ENCODE data around the gene VAC14. TPM values are rescaled to one million over a fixed set of nuclear protein-coding genes. Genes with fewer than 3 reads are reported as not detected.

Gene VAC14
- total RNA-seq, 4 donors from 2014 or later = 43.4 to 69.4 (median 63.1) TPM

DNA sequence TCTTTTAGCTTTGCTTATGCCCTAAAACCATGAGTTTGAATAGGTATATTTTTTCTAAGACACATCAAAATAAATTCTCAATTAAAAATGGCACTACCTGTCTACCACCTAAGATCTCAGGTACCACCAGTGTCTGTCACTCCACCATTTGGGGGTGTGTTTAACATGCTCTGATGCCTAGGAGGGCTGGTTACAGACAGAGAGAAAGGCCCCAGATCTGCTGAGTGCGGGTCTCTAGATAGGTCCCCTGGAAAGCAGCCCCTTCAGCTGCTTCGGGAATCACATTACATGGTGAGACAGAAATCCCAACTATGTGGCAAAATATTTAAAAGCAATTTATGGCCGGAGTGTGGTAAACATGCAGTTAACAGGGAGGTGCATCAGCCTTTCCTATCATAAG lies 653 bp upstream of the VAC14 start:
- intact Hi-C loops (cut with DNase I) = no loop called here
- WGBS, 2 donors = 75 to 85% methylated on average over 3 of the region's 3 CpGs
- no peaks in the 10 kb centered on the region for H3K36me3 ChIP-seq

GRCh38 chr16:70800311-70800710 lies 647 bp downstream of the VAC14 start:
- Histone ChIP-seq H3K36me3 (no peaks in the 10 kb centered on the region), H3K9me3 (no peaks in the 10 kb centered on the region), H3K27ac (no peak overlapping the region), H3K27me3 (no peaks in the 10 kb centered on the region), H3K4me1 (peaks cover 18 to 27% of the 10 kb centered on the region in 2 donors), H3K4me3 (replicated peaks in 1 of 3) (peak overlapping the region; percentile 48 to 89 (median 73))
- TF ChIP-seq, protein P1, sequence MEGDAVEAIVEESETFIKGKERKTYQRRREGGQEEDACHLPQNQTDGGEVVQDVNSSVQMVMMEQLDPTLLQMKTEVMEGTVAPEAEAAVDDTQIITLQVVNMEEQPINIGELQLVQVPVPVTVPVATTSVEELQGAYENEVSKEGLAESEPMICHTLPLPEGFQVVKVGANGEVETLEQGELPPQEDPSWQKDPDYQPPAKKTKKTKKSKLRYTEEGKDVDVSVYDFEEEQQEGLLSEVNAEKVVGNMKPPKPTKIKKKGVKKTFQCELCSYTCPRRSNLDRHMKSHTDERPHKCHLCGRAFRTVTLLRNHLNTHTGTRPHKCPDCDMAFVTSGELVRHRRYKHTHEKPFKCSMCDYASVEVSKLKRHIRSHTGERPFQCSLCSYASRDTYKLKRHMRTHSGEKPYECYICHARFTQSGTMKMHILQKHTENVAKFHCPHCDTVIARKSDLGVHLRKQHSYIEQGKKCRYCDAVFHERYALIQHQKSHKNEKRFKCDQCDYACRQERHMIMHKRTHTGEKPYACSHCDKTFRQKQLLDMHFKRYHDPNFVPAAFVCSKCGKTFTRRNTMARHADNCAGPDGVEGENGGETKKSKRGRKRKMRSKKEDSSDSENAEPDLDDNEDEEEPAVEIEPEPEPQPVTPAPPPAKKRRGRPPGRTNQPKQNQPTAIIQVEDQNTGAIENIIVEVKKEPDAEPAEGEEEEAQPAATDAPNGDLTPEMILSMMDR (IDR thresholded peaks at IDR 0.05) = no peak
- TF ChIP-seq POLR2A (IDR thresholded peaks at IDR 0.05) = no peak
- intact Hi-C loops (cut with DNase I) = no loop called here
- 12 to 13% methylated on average over 7 of the region's 7 CpGs for WGBS, 2 donors
- no peak for DNase-seq

More for the DNA sequence above, 653 bp upstream of the VAC14 start:
- no peak overlapping the region for H3K27ac ChIP-seq
- H3K27me3 ChIP-seq = no peaks in the 10 kb centered on the region
- H3K4me1 ChIP-seq = peaks cover 12 to 15% of the 10 kb centered on the region in 2 donors
- H3K4me3 ChIP-seq (replicated peaks in 1 of 3) = peak overlapping the region in 1 of 3 donors; percentile 73
- no peak for DNase-seq
- no peaks in the 10 kb centered on the region for H3K9me3 ChIP-seq
- TF ChIP-seq, protein P1 (IDR thresholded peaks at IDR 0.05) = no peak
- TF ChIP-seq POLR2A (IDR thresholded peaks at IDR 0.05) = no peak

DNA sequence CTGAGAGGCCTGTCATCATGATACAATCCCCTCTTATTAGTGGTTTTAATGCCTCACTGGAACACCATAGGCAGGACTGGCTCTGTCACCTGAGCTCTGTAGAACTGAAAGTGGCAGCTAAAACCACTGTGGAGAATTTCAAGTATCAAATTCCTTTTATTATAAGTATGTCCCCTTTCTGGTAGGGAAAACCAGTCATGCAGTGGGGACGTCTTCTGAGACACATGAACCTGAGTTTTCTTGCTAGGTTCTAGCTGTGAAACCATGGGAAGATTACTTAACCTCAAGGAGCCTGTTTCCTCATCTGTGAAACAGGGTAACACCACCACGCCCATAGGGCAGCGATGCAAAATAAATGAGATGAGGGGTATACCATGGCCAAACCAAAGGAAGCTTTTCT lies 4.7 kb downstream of the VAC14 start:
- Histone ChIP-seq H3K27me3 (no peaks in the 10 kb centered on the region), H3K9me3 (no peaks in the 10 kb centered on the region), H3K36me3 (no peaks in the 10 kb centered on the region), H3K27ac (peak overlapping the region; percentile 67 to 90 (median 80)), H3K4me1 (peaks cover 18 to 32% of the 10 kb centered on the region in 2 donors), H3K4me3 (replicated peaks in 1 of 3) (no peak overlapping the region)
- intact Hi-C loops (cut with DNase I) = no loop called here
- peak in 1 of 2 donors; percentile 22 for TF ChIP-seq POLR2A (IDR thresholded peaks at IDR 0.05)
- TF ChIP-seq, protein P1 (IDR thresholded peaks at IDR 0.05) = no peak
- DNase-seq = peak; percentile 54 to 58
- WGBS, 2 donors = 65 to 67% methylated on average over 3 of the region's 3 CpGs

GRCh38 chr16:70795296-70795912 lies 5.6 kb downstream of the VAC14 start:
- DNase-seq = peak; percentile 35 to 60
- 85 to 86% methylated on average over 12 of the region's 12 CpGs for WGBS, 2 donors
- Histone ChIP-seq H3K27ac (peak overlapping the region; percentile 67 to 90 (median 80)), H3K36me3 (no peaks in the 10 kb centered on the region), H3K4me3 (replicated peaks in 1 of 3) (no peak overlapping the region), H3K4me1 (peaks cover 17 to 38% of the 10 kb centered on the region in 2 donors), H3K9me3 (no peaks in the 10 kb centered on the region), H3K27me3 (no peaks in the 10 kb centered on the region)
- no peak for TF ChIP-seq POLR2A (IDR thresholded peaks at IDR 0.05)
- TF ChIP-seq, protein P1 (IDR thresholded peaks at IDR 0.05) = no peak
- intact Hi-C loops (cut with DNase I) = no loop called here

- H3K36me3 ChIP-seq = no peaks in the 10 kb centered on the region
- H3K4me1 ChIP-seq = peaks cover 22 to 39% of the 10 kb centered on the region in 2 donors
- H3K27me3 ChIP-seq = no peaks in the 10 kb centered on the region
- H3K27ac ChIP-seq = no peak overlapping the region
- H3K4me3 ChIP-seq (replicated peaks in 1 of 3) = no peak overlapping the region
- no peaks in the 10 kb centered on the region for H3K9me3 ChIP-seq
- TF ChIP-seq, protein P1 (IDR thresholded peaks at IDR 0.05) = no peak
- no peak for TF ChIP-seq POLR2A (IDR thresholded peaks at IDR 0.05)
- intact Hi-C loops (cut with DNase I) = no loop called here
- no peak for DNase-seq
- 91 to 92% methylated on average over 8 of the region's 8 CpGs for WGBS, 2 donors
Observed at GRCh38 chr16:70793851-70794502, 7.0 kb downstream of the VAC14 start.
